ENCODE results near the gene TRIM59.

DNA sequence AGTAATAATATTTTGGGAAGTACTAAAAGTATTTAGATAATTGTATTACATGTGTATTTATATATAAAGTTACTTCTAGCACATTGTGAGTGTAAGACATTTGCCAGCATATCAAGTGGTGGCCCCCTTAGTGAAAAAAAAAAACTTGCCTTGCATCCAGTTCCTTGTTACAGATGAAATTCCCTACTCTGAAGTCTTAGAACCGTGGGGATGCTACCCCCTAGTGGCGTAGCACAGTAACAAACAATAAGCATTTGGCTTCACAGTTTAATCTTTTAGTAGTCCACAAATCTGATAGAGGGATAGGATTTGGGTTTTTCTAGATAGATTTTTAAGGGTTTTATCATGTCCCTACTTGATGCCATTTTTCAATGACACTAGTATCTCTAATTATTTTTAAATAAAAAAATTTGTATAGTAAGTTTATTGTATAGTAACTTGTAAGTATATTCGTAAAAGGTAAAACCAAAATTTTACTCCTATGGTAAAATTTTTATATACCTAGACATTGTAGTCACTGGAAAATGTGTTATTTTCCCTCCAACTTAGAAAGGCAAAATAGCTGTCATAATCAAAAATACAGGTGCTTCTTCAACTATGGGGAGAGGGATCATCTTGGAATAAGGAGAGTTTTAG lies 35.9 kb downstream of the TRIM59 start:
- TF ChIP-seq, protein P1, sequence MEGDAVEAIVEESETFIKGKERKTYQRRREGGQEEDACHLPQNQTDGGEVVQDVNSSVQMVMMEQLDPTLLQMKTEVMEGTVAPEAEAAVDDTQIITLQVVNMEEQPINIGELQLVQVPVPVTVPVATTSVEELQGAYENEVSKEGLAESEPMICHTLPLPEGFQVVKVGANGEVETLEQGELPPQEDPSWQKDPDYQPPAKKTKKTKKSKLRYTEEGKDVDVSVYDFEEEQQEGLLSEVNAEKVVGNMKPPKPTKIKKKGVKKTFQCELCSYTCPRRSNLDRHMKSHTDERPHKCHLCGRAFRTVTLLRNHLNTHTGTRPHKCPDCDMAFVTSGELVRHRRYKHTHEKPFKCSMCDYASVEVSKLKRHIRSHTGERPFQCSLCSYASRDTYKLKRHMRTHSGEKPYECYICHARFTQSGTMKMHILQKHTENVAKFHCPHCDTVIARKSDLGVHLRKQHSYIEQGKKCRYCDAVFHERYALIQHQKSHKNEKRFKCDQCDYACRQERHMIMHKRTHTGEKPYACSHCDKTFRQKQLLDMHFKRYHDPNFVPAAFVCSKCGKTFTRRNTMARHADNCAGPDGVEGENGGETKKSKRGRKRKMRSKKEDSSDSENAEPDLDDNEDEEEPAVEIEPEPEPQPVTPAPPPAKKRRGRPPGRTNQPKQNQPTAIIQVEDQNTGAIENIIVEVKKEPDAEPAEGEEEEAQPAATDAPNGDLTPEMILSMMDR (IDR thresholded peaks at IDR 0.05) = no peak
- no peak for TF ChIP-seq POLR2A (IDR thresholded peaks at IDR 0.05)

All from lower leg skin (tissue), 3 donors.